Small intestine (tissue), 7 donors: ENCODE measurements around the gene UBE3B. TPM values are rescaled to one million over a fixed set of nuclear protein-coding genes. Genes with fewer than 3 reads are reported as not detected.
"Not testable (repeated sequence)": the region's sequence is repeated elsewhere in the genome, so short reads cannot be mapped to it uniquely, and the experiment has no call there.

Experiments used
- DNase-seq, 2 donors: peaks; one replicate each; pipeline versions ENCODE4 v3.0.0 to v3.0.0-alpha.2; 2013
- FAIRE-seq: peaks from 2 replicates; lab custom pipeline; 2012; peaks lifted over from hg19 to GRCh38; lab: Jason Lieb, UNC
- H3K27ac ChIP-seq, 3 donors: one replicate each; pipeline ENCODE4 v1.5.1; 2013; ENCODE audit warnings: low read length in 2 of 3, mild to moderate bottlenecking in 2 of 3, control low read depth in 1 of 3, inconsistent platforms in 1 of 3, low read depth in 1 of 3, moderate library complexity in 1 of 3
- H3K27me3 ChIP-seq, 3 donors: one replicate each; pipeline ENCODE4 v1.6.1; 2013; ENCODE audit warnings: low read length in 3 of 3, inconsistent platforms in 1 of 3; ENCODE audit not compliant: control insufficient read depth in 3 of 3, insufficient read depth in 3 of 3
- H3K36me3 ChIP-seq, 3 donors: one replicate each; pipeline ENCODE4 v1.6.1; 2013; ENCODE audit warnings: low read length in 3 of 3, inconsistent platforms in 1 of 3, low read depth in 1 of 3, mild to moderate bottlenecking in 1 of 3, moderate library complexity in 1 of 3; ENCODE audit not compliant: control insufficient read depth in 3 of 3, insufficient read depth in 2 of 3
- H3K4me1 ChIP-seq, 3 donors: one replicate each; pipeline ENCODE4 v1.6.1; 2013; ENCODE audit warnings: low read length in 2 of 3, inconsistent platforms in 1 of 3, low read depth in 1 of 3, mild to moderate bottlenecking in 1 of 3, moderate library complexity in 1 of 3; ENCODE audit not compliant: control insufficient read depth in 3 of 3, insufficient read depth in 2 of 3
- H3K4me3 ChIP-seq, 3 donors: one replicate each; pipeline ENCODE4 v1.5.1; 2013; ENCODE audit warnings: low read length in 3 of 3, control low read depth in 1 of 3, inconsistent platforms in 1 of 3, low read depth in 1 of 3, mild to moderate bottlenecking in 1 of 3, moderate library complexity in 1 of 3
- H3K9me3 ChIP-seq, 2 donors: one replicate each; pipeline ENCODE4 v1.6.1; 2013; ENCODE audit warnings: low read depth in 1 of 2, low read length in 1 of 2; ENCODE audit not compliant: control insufficient read depth in 2 of 2, insufficient read depth in 1 of 2
- WGBS, 3 donors: extraction: QIAGEN DNeasy Blood & Tissue Kit; methylation state at CpG; one replicate each; pipeline ENCODE4 v1.1.7; 2013; 5-methylcytosine and 5-hydroxymethylcytosine counted together
- polyA plus RNA-seq, 4 donors: library from polyadenylated mRNA; stranded (reverse) in 3 of 4; unstranded in 1 of 4; fragments of 200-250 nt in 3 of 4; fragments of 120-200 nt in 1 of 4; gene quantifications; one replicate each; pipeline versions ENCODE4 v1.2.1 to v1.2.3, GENCODE V29; 2013
- donor health status: healthy with polysubstance abuse.
- donor health status: control.
- donor health status: control.
- donor health status: Bipolar disorder and iron deficiency.
- donor health status: healthy.

The UBE3B gene
- polyA plus RNA-seq, 4 donors: 13.0 to 33.2 (median 13.3) TPM

DNA sequence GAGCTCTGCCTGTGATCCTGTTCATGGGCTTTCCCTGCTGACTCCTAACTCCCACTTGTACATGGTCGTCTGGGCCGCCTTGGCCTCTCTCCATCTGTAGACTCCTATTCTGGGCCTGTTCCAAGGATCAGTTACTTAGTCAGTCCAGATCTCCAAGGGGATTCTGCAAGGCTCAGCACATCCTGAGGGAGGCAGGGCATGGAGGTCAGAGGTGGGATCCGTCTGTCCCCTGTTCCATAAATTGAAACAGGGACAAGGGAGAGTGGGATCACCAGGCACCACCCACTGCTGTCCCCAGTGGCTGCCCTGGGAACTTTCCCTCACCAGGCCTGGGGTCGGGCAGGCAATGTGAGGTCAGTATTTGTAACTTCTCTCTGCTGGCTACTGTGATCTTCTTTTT is 43.8 kb upstream of the UBE3B start:
- peaks cover 0 to 2% (median 0%) of the 10 kb centered on the region in 3 donors for H3K36me3 ChIP-seq
- peaks cover 0 to 2% (median 0%) of the 10 kb centered on the region in 3 donors for H3K4me1 ChIP-seq
- no peaks in the 10 kb centered on the region for H3K27me3 ChIP-seq
- FAIRE-seq (no peak), DNase-seq (no peak)
- H3K4me3 ChIP-seq: no peak overlapping the region
- H3K27ac ChIP-seq: no peak overlapping the region
- 71 to 86% (median 78%) methylated on average over 4 of the region's 4 CpGs for WGBS, 3 donors
- peaks cover 0 to 7% of the 10 kb centered on the region in 2 donors for H3K9me3 ChIP-seq

DNA sequence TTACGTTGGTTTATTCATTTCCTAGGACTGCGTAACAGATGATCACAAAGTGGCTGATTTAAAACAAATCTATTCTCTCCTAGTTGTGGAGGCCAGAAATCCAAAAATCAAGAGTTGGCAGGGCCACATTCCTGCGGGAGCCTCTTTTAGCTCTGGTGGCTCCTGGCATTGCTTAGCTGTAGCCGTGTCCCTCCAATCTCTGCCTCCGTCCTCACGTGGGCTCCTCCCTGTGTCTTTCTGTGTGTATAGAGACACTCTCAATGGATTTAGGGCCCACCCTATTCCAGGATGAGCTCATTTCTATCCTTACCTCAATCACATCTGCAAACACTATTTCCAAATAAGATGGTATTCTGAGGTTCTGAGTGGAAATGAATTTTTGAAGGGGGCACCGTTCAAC is 42.9 kb upstream of the UBE3B start:
- Histone ChIP-seq H3K9me3 (peaks cover 0 to 5% of the 10 kb centered on the region in 2 donors), H3K27me3 (no peaks in the 10 kb centered on the region), H3K27ac (no peak overlapping the region), H3K4me1 (peaks cover 0 to 2% (median 0%) of the 10 kb centered on the region in 3 donors), H3K36me3 (peaks cover 0 to 2% (median 0%) of the 10 kb centered on the region in 3 donors), H3K4me3 (no peak overlapping the region)
- 78 to 82% (median 82%) methylated on average over 7 of the region's 7 CpGs for WGBS, 3 donors
- DNase-seq (no peak), FAIRE-seq (no peak)

DNA sequence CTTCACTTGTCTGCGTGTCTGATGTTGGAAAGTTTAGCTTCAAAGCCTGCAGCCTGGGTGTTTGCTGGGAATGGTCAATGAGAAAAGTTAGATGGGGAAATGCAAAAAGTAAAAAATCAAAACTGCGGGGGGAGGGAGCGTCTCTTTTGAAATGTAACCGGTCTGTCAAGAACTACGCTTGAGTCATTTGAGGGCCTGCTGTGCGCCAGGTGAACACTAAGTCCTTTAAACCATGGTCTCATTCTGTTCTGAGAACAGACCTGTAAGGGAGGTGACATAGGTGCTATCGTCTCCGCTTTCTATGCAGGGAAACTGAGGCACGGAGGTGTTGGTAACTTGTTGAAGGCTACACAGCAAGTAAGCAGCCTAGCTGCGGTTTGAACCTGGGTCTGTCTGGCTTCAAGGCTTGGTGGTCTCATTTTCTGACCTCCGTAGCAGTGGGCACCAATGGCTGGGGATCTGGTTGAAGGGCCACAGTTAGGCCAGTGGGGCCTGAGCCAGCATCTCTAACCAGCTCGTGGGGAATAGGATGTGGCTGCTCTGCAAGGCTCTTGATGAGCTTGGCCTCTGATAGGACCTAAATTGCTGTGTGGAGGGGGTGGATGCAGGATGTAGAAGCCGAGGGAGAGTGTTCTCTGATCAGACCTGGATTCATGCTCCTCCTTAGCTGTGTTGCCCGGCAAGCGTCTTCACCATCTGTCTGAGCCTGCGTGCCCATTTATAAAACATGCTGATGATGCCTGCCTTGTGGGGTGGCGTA is 41.8 kb upstream of the UBE3B start:
- peaks cover 0 to 2% (median 0%) of the 10 kb centered on the region in 3 donors for H3K4me1 ChIP-seq
- no peak overlapping the region for H3K4me3 ChIP-seq
- WGBS, 3 donors: 79 to 84% (median 81%) methylated on average over 17 of the region's 17 CpGs
- H3K27ac ChIP-seq: no peak overlapping the region
- H3K36me3 ChIP-seq: peaks cover 0 to 2% (median 0%) of the 10 kb centered on the region in 3 donors
- DNase-seq: no peak
- no peak for FAIRE-seq
- H3K9me3 ChIP-seq: no peaks in the 10 kb centered on the region
- no peaks in the 10 kb centered on the region for H3K27me3 ChIP-seq

DNA sequence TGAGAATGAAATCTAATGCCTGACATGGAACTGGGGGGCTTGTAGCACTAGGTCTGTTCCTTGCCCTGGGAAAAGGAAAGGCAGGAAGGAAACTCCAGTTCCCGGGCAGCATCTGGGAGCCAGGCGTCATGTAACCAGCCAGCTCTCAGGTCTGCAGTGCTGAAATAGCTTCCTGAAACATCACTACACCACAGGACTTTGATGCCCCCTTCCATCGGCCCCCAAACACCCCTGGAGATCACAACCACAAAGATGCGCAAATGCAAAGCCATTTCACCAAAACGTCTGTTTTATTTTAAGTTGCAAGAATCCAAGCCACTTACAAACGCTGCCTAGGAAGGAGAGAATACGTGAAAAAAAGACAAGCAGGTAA is 41.3 kb upstream of the UBE3B start:
- no peak overlapping the region for H3K27ac ChIP-seq
- no peak for FAIRE-seq
- H3K27me3 ChIP-seq: no peaks in the 10 kb centered on the region

DNA sequence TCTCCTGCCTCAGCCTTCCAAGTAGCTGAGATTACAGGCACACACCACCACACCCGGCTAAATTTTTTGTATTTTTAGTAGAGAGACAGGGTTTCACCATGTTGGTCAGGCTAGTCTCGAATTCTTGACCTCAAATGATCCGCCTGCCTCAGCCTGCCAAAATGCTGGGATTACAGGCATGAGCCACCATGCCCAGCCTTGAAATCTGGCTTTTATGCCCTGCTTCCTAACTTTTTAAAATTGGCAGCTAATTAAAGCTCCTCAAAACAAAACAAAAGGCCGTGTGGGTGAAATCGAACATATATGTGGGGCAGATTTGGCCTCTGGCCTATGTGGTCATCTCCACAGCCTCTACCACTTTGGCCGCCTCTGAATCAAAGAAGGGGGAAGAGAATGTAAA is 38.3 kb upstream of the UBE3B start:
- peaks cover 0 to 5% (median 0%) of the 10 kb centered on the region in 3 donors for H3K36me3 ChIP-seq
- no peak overlapping the region for H3K27ac ChIP-seq
- DNase-seq (no peak), FAIRE-seq (no peak)
- H3K9me3 ChIP-seq: no peaks in the 10 kb centered on the region
- WGBS, 3 donors: 85 to 89% (median 86%) methylated on average over 6 of the region's 6 CpGs
- no peaks in the 10 kb centered on the region for H3K4me1 ChIP-seq
- no peak overlapping the region for H3K4me3 ChIP-seq
- H3K27me3 ChIP-seq: no peaks in the 10 kb centered on the region

More for the DNA sequence above, 41.3 kb upstream of the UBE3B start:
- Histone ChIP-seq H3K4me3 (no peak overlapping the region), H3K4me1 (peaks cover 0 to 2% (median 0%) of the 10 kb centered on the region in 3 donors), H3K36me3 (peaks cover 0 to 2% (median 0%) of the 10 kb centered on the region in 3 donors), H3K9me3 (no peaks in the 10 kb centered on the region)
- no peak for DNase-seq
- WGBS, 3 donors: 61 to 76% (median 72%) methylated on average over 7 of the region's 7 CpGs

DNA sequence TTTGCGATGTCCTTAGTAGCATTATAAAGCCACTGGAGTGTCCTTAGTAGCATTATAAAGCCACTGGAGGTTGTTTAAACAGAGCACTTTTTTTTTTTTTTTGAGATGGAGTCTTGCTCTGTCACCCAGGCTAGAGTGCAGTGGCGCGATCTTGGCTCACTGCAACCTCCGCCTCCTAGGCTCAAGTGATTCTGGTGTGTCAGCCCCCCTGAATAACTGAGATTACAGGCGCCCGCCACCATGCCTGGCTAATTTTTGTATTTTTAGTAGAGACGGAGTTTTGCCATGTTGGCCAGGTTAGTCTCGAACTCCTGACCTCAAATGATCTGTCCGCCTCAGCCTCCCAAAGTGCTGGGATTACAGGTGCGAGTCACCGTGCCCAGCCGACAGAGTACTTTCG is 37.5 kb upstream of the UBE3B start:
- H3K9me3 ChIP-seq, H3K4me3 ChIP-seq, H3K4me1 ChIP-seq, H3K27me3 ChIP-seq, H3K36me3 ChIP-seq, H3K27ac ChIP-seq, DNase-seq, FAIRE-seq: not testable (repeated sequence)
- 93 to 98% (median 94%) methylated on average over 13 of the region's 13 CpGs for WGBS, 3 donors

DNA sequence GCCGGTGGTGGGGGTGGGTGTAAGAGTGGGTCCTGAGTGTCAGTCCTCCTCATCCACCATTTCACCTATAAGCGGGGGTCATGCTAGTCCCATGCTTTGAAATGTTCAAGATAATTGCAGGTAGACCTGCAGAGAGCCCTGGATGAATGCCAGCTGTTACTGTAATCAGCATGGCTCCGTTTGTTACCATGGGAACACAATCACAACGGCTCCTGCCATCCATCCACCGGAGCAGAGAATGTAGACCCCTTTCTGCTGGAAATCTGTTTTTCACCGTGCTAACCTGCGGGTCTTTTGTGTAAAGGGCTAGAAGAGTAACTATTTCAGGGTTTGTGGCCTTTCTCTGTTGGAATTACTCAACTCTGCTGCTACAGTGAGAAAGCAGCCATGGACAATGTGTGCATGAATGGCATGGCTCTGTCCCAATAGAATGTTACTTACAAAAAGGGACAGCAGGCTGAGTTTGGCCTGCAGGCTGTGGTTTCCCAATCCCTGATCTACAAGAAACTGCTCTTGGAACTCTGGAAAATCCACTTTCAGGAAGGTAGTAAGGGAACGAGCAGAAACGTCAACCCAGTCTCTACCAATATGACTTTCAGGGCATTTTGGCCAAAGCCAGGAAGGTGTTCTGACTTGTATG is 36.5 kb upstream of the UBE3B start:
- Histone ChIP-seq H3K36me3 (peaks cover 0 to 5% (median 0%) of the 10 kb centered on the region in 3 donors), H3K27ac (no peak overlapping the region), H3K4me1 (no peaks in the 10 kb centered on the region), H3K27me3 (no peaks in the 10 kb centered on the region), H3K4me3 (no peak overlapping the region), H3K9me3 (no peaks in the 10 kb centered on the region)
- WGBS, 3 donors: 55 to 66% (median 56%) methylated on average over 9 of the region's 9 CpGs
- FAIRE-seq (no peak), DNase-seq (peak in 1 of 2 donors; percentile 10)

DNA sequence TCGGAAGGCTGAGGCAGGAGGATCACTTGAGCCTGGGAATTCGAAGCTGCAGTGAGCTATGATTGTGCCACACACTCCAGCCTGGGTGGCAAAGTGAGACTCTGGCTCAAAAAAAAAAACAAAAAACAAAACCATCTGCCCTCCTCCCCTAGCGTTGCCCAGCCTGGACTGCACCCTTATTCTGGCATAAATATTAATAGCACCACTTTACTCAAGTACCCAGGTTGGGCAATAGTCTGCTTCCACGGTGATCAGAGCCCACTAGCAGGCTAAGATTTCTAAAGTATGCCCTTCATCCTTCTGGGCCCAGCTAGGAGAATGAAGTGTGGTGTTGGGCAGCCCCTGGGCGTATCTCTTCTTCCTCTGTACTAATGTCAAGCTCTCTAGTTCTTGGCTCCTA is 33.6 kb upstream of the UBE3B start:
- no peaks in the 10 kb centered on the region for H3K27me3 ChIP-seq
- peaks cover 2 to 20% (median 8%) of the 10 kb centered on the region in 3 donors for H3K36me3 ChIP-seq
- FAIRE-seq (no peak), DNase-seq (no peak)
- no peaks in the 10 kb centered on the region for H3K9me3 ChIP-seq
- no peak overlapping the region for H3K27ac ChIP-seq
- H3K4me1 ChIP-seq: no peaks in the 10 kb centered on the region
- H3K4me3 ChIP-seq: no peak overlapping the region
- 75 to 81% (median 80%) methylated on average over 5 of the region's 5 CpGs for WGBS, 3 donors
